Measurements from ENCODE around the gene HMGB4.

DNA sequence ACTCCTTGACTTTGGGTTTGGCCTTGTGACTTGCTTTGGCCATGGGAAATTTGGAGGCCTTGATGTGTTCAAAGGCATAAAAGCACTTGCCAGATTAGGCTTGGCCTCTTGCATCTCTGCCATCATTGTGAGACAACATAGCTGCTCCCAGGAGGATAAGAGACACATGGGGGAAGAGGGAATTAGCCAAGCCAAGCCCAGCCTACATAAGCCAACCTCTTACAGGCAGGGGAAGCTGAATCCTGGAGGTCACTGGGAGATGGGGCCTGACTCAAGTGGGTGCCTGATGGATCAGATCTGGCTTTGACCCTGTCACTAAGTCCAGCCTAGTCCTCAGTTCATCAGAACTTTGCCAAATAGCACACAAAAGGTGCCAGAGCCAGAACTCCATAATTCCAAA lies 37.6 kb upstream of the HMGB4 start:
- TF ChIP-seq, protein P1, sequence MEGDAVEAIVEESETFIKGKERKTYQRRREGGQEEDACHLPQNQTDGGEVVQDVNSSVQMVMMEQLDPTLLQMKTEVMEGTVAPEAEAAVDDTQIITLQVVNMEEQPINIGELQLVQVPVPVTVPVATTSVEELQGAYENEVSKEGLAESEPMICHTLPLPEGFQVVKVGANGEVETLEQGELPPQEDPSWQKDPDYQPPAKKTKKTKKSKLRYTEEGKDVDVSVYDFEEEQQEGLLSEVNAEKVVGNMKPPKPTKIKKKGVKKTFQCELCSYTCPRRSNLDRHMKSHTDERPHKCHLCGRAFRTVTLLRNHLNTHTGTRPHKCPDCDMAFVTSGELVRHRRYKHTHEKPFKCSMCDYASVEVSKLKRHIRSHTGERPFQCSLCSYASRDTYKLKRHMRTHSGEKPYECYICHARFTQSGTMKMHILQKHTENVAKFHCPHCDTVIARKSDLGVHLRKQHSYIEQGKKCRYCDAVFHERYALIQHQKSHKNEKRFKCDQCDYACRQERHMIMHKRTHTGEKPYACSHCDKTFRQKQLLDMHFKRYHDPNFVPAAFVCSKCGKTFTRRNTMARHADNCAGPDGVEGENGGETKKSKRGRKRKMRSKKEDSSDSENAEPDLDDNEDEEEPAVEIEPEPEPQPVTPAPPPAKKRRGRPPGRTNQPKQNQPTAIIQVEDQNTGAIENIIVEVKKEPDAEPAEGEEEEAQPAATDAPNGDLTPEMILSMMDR (IDR thresholded peaks at IDR 0.05), result no peak
- no peak for TF ChIP-seq ZFX (IDR thresholded peaks at IDR 0.05; ENCODE audit: borderline replicate concordance)

Data from 22Rv1 (cell line).